ENCODE measurements around the gene PRKAB1.

DNA sequence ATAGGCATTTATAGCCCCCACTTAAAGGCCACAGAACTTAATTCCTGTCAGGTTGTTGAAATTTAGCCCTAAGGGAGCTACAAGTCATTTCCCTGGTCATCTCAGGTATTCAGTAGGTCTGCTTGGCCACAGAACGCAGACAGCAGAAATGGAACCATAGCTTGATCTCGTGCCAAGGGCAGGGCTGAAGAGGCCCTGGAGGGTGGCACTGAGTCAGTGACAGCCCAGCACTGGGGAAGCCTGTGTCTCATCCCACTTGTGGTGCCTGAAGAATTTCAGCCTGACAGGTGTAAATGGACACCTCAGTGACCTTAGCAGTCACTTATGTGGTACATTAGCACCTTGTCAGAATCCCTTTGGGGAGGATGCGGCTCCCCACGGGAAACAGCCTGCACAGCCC lies 6.6 kb downstream of the PRKAB1 start:
- no peak for TF ChIP-seq POLR2A (IDR thresholded peaks at IDR 0.05)
- TF ChIP-seq, protein P1, sequence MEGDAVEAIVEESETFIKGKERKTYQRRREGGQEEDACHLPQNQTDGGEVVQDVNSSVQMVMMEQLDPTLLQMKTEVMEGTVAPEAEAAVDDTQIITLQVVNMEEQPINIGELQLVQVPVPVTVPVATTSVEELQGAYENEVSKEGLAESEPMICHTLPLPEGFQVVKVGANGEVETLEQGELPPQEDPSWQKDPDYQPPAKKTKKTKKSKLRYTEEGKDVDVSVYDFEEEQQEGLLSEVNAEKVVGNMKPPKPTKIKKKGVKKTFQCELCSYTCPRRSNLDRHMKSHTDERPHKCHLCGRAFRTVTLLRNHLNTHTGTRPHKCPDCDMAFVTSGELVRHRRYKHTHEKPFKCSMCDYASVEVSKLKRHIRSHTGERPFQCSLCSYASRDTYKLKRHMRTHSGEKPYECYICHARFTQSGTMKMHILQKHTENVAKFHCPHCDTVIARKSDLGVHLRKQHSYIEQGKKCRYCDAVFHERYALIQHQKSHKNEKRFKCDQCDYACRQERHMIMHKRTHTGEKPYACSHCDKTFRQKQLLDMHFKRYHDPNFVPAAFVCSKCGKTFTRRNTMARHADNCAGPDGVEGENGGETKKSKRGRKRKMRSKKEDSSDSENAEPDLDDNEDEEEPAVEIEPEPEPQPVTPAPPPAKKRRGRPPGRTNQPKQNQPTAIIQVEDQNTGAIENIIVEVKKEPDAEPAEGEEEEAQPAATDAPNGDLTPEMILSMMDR (IDR thresholded peaks at IDR 0.05), result no peak

Data from Peyer's patch (tissue), 4 donors.